IMR-90 (cell line): ENCODE data around the gene CSK. TPM values are rescaled to one million over a fixed set of nuclear protein-coding genes. Genes with fewer than 3 reads are reported as not detected.

Source experiments
- ATAC-seq: fragments of 200-7000 bp; cut with Tn5 transposase; 2 replicates; pipeline ENCODE4 v1.9.1; 2020; ENCODE audit warnings: low read depth, mild to moderate bottlenecking, moderate library complexity
- BruUV-seq: library from RNA; stranded (reverse); fragments of 400-500 nt; replicated peaks from 2 replicates; lab custom pipeline; 2021; lab: Mats Ljungman, UMichigan
- CTCF ChIA-PET: fragments of 300-600 bp; formaldehyde crosslinking; extraction: SDS; loops from one replicate; lab custom pipeline; 2021; ENCODE audit warnings: antibody characterized with exemption; lab: Yijun Ruan, JAX
- POLR2A ChIA-PET: fragments of 300-600 bp; sonication (Branson Sonifier 250); formaldehyde crosslinking; loops from one replicate; lab custom pipeline; 2022; ENCODE audit warnings: antibody characterized with exemption; ENCODE audit not compliant: unreplicated experiment; lab: Charles Lee
- DNase-seq: peaks from one replicate; pipeline ENCODE4 v3.0.0; 2013
- H2AFZ ChIP-seq: replicated peaks from 2 replicates; pipeline ENCODE3; 2013; ENCODE audit warnings: low read length, mild to moderate bottlenecking; ENCODE audit not compliant: poor library complexity
- H2AK5ac ChIP-seq: 2 replicates; pipeline ENCODE4 v1.6.1; 2013; ENCODE audit warnings: low read depth, low read length, inconsistent platforms
- H2AK9ac ChIP-seq: replicated peaks from 2 replicates; pipeline ENCODE3; 2013; ENCODE audit warnings: mild to moderate bottlenecking, low read depth, low read length, moderate library complexity; ENCODE audit not compliant: poor library complexity
- H2BK120ac ChIP-seq: 2 replicates; pipeline ENCODE4 v1.6.1; 2013; ENCODE audit warnings: low read depth, low read length, inconsistent platforms
- H2BK15ac ChIP-seq: 3 replicates; pipeline ENCODE4 v1.6.1; 2013; ENCODE audit warnings: low read depth, low read length, inconsistent platforms
- H2BK20ac ChIP-seq: 2 replicates; pipeline ENCODE4 v1.6.1; 2013; ENCODE audit warnings: low read depth, mild to moderate bottlenecking, inconsistent platforms, low read length, moderate library complexity
- H2BK5ac ChIP-seq: 2 replicates; pipeline ENCODE4 v1.6.1; 2013; ENCODE audit warnings: mild to moderate bottlenecking, low read depth, low read length, inconsistent platforms; ENCODE audit not compliant: poor library complexity, severe bottlenecking
- H3K14ac ChIP-seq: replicated peaks from 2 replicates; pipeline ENCODE4 v1.6.1; 2013; ENCODE audit warnings: low read depth, low read length, inconsistent platforms
- H3K18ac ChIP-seq: 2 replicates; pipeline ENCODE4 v1.6.1; 2013; ENCODE audit warnings: low read depth, low read length, control low read depth
- H3K23ac ChIP-seq: 2 replicates; pipeline ENCODE4 v1.6.1; 2013; ENCODE audit warnings: low read depth, low read length, inconsistent platforms
- H3K27ac ChIP-seq: 2 replicates; pipeline ENCODE4 v1.5.1; 2013; ENCODE audit warnings: mild to moderate bottlenecking, control low read depth, low read length; ENCODE audit not compliant: insufficient read depth
- H3K27me3 ChIP-seq: 2 replicates; pipeline ENCODE4 v1.6.1; 2013; ENCODE audit warnings: low read length; ENCODE audit not compliant: control insufficient read depth, insufficient read depth
- H3K36me3 ChIP-seq: 2 replicates; pipeline ENCODE4 v1.6.1; 2013; ENCODE audit warnings: low read length, mixed read lengths; ENCODE audit not compliant: control insufficient read depth, insufficient read depth
- H3K4ac ChIP-seq: 2 replicates; pipeline ENCODE4 v1.6.1; 2013; ENCODE audit warnings: low read depth, low read length, inconsistent platforms
- H3K4me1 ChIP-seq: 2 replicates; pipeline ENCODE4 v1.6.1; 2013; ENCODE audit warnings: low read length, mixed read lengths; ENCODE audit not compliant: control insufficient read depth, insufficient read depth
- H3K4me2 ChIP-seq: 2 replicates; pipeline ENCODE4 v1.6.1; 2013; ENCODE audit warnings: low read depth, mild to moderate bottlenecking, control low read depth, low read length, moderate library complexity
- H3K4me3 ChIP-seq: 2 replicates; pipeline ENCODE4 v1.5.1; 2013; ENCODE audit warnings: low read depth, mild to moderate bottlenecking, control low read depth, low read length, moderate library complexity; ENCODE audit not compliant: insufficient read depth
- H3K56ac ChIP-seq: 2 replicates; pipeline ENCODE4 v1.6.1; 2013; ENCODE audit warnings: low read length, inconsistent platforms; ENCODE audit not compliant: insufficient read depth; ENCODE audit errors: extremely low read depth
- H3K79me1 ChIP-seq, 2 experiments: 2 replicates each; pipeline ENCODE4 v1.6.1; 2013; ENCODE audit warnings: low read length in 2 of 2, inconsistent platforms in 1 of 2, low read depth in 1 of 2
- H3K9ac ChIP-seq: 2 replicates; pipeline ENCODE4 v1.6.1; 2013; ENCODE audit warnings: low read depth, low read length, control low read depth
- H3K9me1 ChIP-seq: 2 replicates; pipeline ENCODE4 v1.6.1; 2013; ENCODE audit warnings: low read length, inconsistent platforms; ENCODE audit not compliant: insufficient read depth
- H3K9me3 ChIP-seq: 2 replicates; pipeline ENCODE4 v1.6.1; 2013; ENCODE audit warnings: low read length; ENCODE audit not compliant: control insufficient read depth, insufficient read depth
- H4K20me1 ChIP-seq: 2 replicates; pipeline ENCODE4 v1.6.1; 2013; ENCODE audit warnings: low read length, inconsistent platforms; ENCODE audit not compliant: insufficient read depth
- H4K5ac ChIP-seq: 2 replicates; pipeline ENCODE4 v1.6.1; 2013; ENCODE audit warnings: mild to moderate bottlenecking, low read depth, low read length, control low read depth
- H4K8ac ChIP-seq, 2 experiments: 2 replicates each; pipeline ENCODE4 v1.6.1; 2013; ENCODE audit warnings: low read depth in 2 of 2, low read length in 2 of 2, control low read depth in 1 of 2, inconsistent platforms in 1 of 2
- H4K91ac ChIP-seq: 2 replicates; pipeline ENCODE4 v1.6.1; 2013; ENCODE audit warnings: low read depth, low read length, inconsistent platforms; ENCODE audit not compliant: insufficient read depth
- BHLHE40 ChIP-seq: fragments of 150-350 bp; IDR thresholded peaks from 2 replicates; pipeline ENCODE4 v1.6.1; 2016; ENCODE audit warnings: mild to moderate bottlenecking, low read depth, low read length
- CEBPB ChIP-seq: IDR thresholded peaks from 2 replicates; pipeline ENCODE4 v1.6.1; 2012; ENCODE audit warnings: low read depth, low read length, improper control_type of control experiment
- CHD1 ChIP-seq: IDR thresholded peaks from 2 replicates; pipeline ENCODE4 v1.6.1; 2012; ENCODE audit warnings: low read depth, low read length, improper control_type of control experiment
- FOS ChIP-seq: fragments of 150-350 bp; IDR thresholded peaks from 2 replicates; pipeline ENCODE4 v1.6.1; 2016; ENCODE audit warnings: low read depth, low read length
- MAFK ChIP-seq: IDR thresholded peaks from 2 replicates; pipeline ENCODE4 v1.6.1; 2012; ENCODE audit warnings: low read depth, low read length, improper control_type of control experiment
- MAZ ChIP-seq: IDR thresholded peaks from 2 replicates; pipeline ENCODE4 v1.6.1; 2012; ENCODE audit warnings: low read depth, mild to moderate bottlenecking, low read length, improper control_type of control experiment, moderate library complexity, borderline replicate concordance
- MXI1 ChIP-seq: IDR thresholded peaks from 2 replicates; pipeline ENCODE4 v1.6.1; 2012; ENCODE audit warnings: low read depth, mild to moderate bottlenecking, low read length, moderate library complexity, borderline replicate concordance
- NFE2L2 ChIP-seq: fragments of 150-350 bp; IDR thresholded peaks from 2 replicates; pipeline ENCODE4 v1.6.1; 2016; ENCODE audit warnings: low read depth, mild to moderate bottlenecking, low read length
- POLR2A ChIP-seq: IDR thresholded peaks from 2 replicates; pipeline ENCODE4 v1.6.1; 2012; ENCODE audit warnings: mild to moderate bottlenecking, low read depth, low read length
- RAD21 ChIP-seq: IDR thresholded peaks from 2 replicates; pipeline ENCODE4 v1.6.1; 2012; ENCODE audit warnings: low read length, improper control_type of control experiment
- RCOR1 ChIP-seq: IDR thresholded peaks from 2 replicates; pipeline ENCODE4 v1.6.1; 2012; ENCODE audit warnings: mild to moderate bottlenecking, low read length, improper control_type of control experiment; ENCODE audit not compliant: insufficient replicate concordance
- RFX5 ChIP-seq: IDR thresholded peaks from 2 replicates; pipeline ENCODE4 v1.8.0; 2012; ENCODE audit warnings: low read depth, mild to moderate bottlenecking, low read length, moderate library complexity
- SMC3 ChIP-seq: fragments of 150-350 bp; IDR thresholded peaks from 2 replicates; pipeline ENCODE4 v1.6.1; 2016; ENCODE audit warnings: low read depth, mild to moderate bottlenecking, antibody characterized with exemption, low read length, moderate library complexity
- WGBS, 2 experiments: methylation state at CpG; one replicate each; pipeline versions ENCODE4 v1.1.5 to v1.1.7; 2013; ENCODE audit warnings: missing lambda C conversion rate in 2 of 2; ENCODE audit not compliant: insufficient read length in 1 of 2; ENCODE audit errors: extremely low coverage in 2 of 2; 5-methylcytosine and 5-hydroxymethylcytosine counted together
- dilution Hi-C: fragments of 300-500 bp; cut with HindIII; formaldehyde crosslinking; loops from one replicate; pipeline ENCODE4 v1.14.3; 2018; ENCODE audit warnings: low sequenced_read_pairs; ENCODE audit not compliant: unreplicated experiment
- in situ Hi-C: fragments of 300-500 bp; cut with MboI; formaldehyde crosslinking; loops from 3 replicates; pipeline ENCODE4 v1.14.3; 2019; ENCODE audit warnings: low sequenced_read_pairs, inconsistent platforms, mixed read lengths
- intact Hi-C: fragments of 100-400 bp; cut with micrococcal nuclease; formaldehyde crosslinking; loops from 2 replicates; pipeline ENCODE4 v1.10.0; 2022
- polyA plus RNA-seq, 3 experiments: library from polyadenylated mRNA; depleted of rRNA; stranded (reverse); fragments of >200 nt; gene quantifications; 2 replicates each; pipeline ENCODE4 v1.2.3, GENCODE V29; 2012; ENCODE audit warnings: low replicate concordance in 1 of 3
- total RNA-seq: library from RNA; depleted of rRNA; stranded (reverse); fragments of >200 nt; gene quantifications from 2 replicates; pipeline ENCODE4 v1.2.3, GENCODE V29; 2012
- TF ChIP-seq, protein P1 (sequence below): fragments of 150-350 bp; IDR thresholded peaks from 2 replicates; pipeline ENCODE4 v1.6.1; 2016; ENCODE audit warnings: low read depth, mild to moderate bottlenecking, low read length, moderate library complexity, borderline replicate concordance
- TF ChIP-seq, protein P2 (sequence below): conservative IDR thresholded peaks from 2 replicates; pipeline ENCODE4 v1.5.1; 2012; ENCODE audit warnings: mild to moderate bottlenecking, low read depth, low read length, improper control_type of control experiment

The CSK gene
- total and polyA plus RNA-seq, 2 of the 4 experiments (the other 2 are of a cell fraction): 10.8 to 54.0 TPM

DNA sequence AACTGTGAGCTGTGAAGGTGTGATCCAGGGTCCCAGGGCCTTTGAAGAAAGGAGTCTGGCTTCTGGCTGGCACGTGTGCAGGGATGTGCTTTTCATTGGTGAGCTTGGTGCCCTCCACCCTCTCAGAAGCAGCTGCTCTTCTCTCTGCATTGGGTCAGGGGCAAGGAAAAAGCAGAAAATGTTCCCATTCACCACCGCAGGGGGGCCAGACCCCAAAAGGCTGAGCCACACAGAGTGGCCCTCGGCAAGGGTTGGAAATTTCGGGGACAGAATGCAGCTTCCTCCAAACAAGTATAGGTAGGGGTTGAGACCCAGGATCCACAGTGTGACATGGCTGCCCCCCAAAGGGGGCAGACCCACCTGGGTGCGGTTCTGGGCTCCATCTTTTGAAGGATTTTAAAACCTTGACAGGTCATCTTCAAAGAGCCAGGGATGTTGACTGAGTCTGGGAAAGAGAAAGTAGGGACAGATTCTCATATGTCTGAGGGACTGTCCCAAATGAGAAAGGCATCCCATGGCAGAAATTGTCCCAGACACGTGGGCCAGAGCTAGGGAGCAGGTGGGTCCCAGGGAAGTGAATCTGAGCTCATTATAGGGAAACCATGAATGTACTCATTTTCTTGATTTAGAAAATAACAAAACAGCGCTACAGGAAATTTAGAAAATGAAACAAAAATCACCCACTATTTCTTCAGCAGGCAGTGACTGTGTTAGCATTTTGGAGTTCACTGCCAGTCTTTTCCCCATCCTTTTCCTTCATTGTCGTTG lies 2.7 kb downstream of the CSK start:
- Histone ChIP-seq H2BK15ac (no peak overlapping the region), H3K36me3 (peaks cover 2% of the 10 kb centered on the region; the same call in 1 of the 2 replicates), H3K79me1 (peaks cover 9 to 78% of the 10 kb centered on the region in 2 experiments; a peak in 3 of 4 replicates), H3K27ac (no peak overlapping the region), H3K4me1 (peaks cover 28% of the 10 kb centered on the region), H3K18ac (no peak overlapping the region), H3K14ac (no peak overlapping the region), H4K91ac (no peak overlapping the region), H3K27me3 (no peaks in the 10 kb centered on the region), H2AK5ac (no peak overlapping the region), H3K9me1 (peaks cover 26% of the 10 kb centered on the region), H2AFZ (no peak overlapping the region), H2BK5ac (no peak overlapping the region), H3K56ac (no peak overlapping the region), H4K8ac (no peak overlapping the region), H2BK120ac (no peak overlapping the region), H3K23ac (0 out of 2 replicates have a peak overlapping the region, but pooled peaks have one; percentile 15), H3K4me3 (no peak overlapping the region), H3K4me2 (no peak overlapping the region), H2AK9ac (no peak overlapping the region), H2BK20ac (no peak overlapping the region), H4K20me1 (peaks cover 64% of the 10 kb centered on the region), H3K9ac (peak overlapping the region; percentile 68; the same call in 1 of the 2 replicates), H4K5ac (no peak overlapping the region), H3K9me3 (no peaks in the 10 kb centered on the region), H3K4ac (no peak overlapping the region)
- intact Hi-C loops: no loop called here
- no peak for ATAC-seq
- no TSS peak for BruUV-seq
- POLR2A ChIA-PET: no interaction called here
- CTCF ChIA-PET: no interaction called here
- in situ Hi-C loops: no loop called here
- 73% methylated on average over 2 of the region's 8 CpGs; no CpG with 5 or more reads in 1 of the 2 experiments for WGBS, 2 experiments
- DNase-seq: no peak
- dilution Hi-C loops: no loop called here
- TF ChIP-seq, protein P1, sequence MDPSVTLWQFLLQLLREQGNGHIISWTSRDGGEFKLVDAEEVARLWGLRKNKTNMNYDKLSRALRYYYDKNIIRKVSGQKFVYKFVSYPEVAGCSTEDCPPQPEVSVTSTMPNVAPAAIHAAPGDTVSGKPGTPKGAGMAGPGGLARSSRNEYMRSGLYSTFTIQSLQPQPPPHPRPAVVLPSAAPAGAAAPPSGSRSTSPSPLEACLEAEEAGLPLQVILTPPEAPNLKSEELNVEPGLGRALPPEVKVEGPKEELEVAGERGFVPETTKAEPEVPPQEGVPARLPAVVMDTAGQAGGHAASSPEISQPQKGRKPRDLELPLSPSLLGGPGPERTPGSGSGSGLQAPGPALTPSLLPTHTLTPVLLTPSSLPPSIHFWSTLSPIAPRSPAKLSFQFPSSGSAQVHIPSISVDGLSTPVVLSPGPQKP: no peak
- TF ChIP-seq FOS (no peak), MAZ (no peak), MAFK (no peak), SMC3 (no peak), MXI1 (no peak), CHD1 (no peak), RAD21 (no peak), NFE2L2 (no peak), POLR2A (no peak), BHLHE40 (no peak), RCOR1 (no peak), CEBPB (no peak), RFX5 (no peak)
- TF ChIP-seq, protein P2, sequence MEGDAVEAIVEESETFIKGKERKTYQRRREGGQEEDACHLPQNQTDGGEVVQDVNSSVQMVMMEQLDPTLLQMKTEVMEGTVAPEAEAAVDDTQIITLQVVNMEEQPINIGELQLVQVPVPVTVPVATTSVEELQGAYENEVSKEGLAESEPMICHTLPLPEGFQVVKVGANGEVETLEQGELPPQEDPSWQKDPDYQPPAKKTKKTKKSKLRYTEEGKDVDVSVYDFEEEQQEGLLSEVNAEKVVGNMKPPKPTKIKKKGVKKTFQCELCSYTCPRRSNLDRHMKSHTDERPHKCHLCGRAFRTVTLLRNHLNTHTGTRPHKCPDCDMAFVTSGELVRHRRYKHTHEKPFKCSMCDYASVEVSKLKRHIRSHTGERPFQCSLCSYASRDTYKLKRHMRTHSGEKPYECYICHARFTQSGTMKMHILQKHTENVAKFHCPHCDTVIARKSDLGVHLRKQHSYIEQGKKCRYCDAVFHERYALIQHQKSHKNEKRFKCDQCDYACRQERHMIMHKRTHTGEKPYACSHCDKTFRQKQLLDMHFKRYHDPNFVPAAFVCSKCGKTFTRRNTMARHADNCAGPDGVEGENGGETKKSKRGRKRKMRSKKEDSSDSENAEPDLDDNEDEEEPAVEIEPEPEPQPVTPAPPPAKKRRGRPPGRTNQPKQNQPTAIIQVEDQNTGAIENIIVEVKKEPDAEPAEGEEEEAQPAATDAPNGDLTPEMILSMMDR: no peak
